Left ventricle myocardium inferior (tissue), 1 donor: ENCODE measurements around the gene DCP1B. TPM values are rescaled to one million over a fixed set of nuclear protein-coding genes. Genes with fewer than 3 reads are reported as not detected.

Experiments used
- DNase-seq: peaks from one replicate; pipeline ENCODE4 v3.0.0-alpha.2; 2020
- H3K27ac ChIP-seq: fragments of 200-600 bp; replicated peaks from 2 replicates; pipeline ENCODE4 v1.8.0; 2021
- H3K27me3 ChIP-seq: fragments of 200-600 bp; 2 replicates; pipeline ENCODE4 v1.8.0; 2021; ENCODE audit warnings: low read depth
- H3K36me3 ChIP-seq: fragments of 200-600 bp; 2 replicates; pipeline ENCODE4 v1.8.0; 2021
- H3K4me1 ChIP-seq: fragments of 200-600 bp; 2 replicates; pipeline ENCODE4 v1.8.0; 2021
- H3K4me3 ChIP-seq: fragments of 200-600 bp; 2 replicates; pipeline ENCODE4 v1.8.0; 2021; ENCODE audit warnings: mild to moderate bottlenecking, moderate library complexity
- H3K9me3 ChIP-seq: fragments of 200-600 bp; replicated peaks from 2 replicates; pipeline ENCODE4 v1.8.0; 2021
- CTCF ChIP-seq: fragments of 200-600 bp; IDR thresholded peaks from 2 replicates; pipeline ENCODE4 v1.8.0; 2021; ENCODE audit warnings: antibody characterized with exemption, mild to moderate bottlenecking, borderline replicate concordance
- intact Hi-C: fragments of 100-400 bp; cut with micrococcal nuclease; formaldehyde crosslinking; loops from one replicate; pipeline ENCODE4 v1.11.0; 2022
- long read RNA-seq: library from polyadenylated mRNA; unstranded; transcript quantifications from one replicate; pipeline ENCODE4 v2.0.0, GENCODE V29; 2021
- total RNA-seq: library from RNA; stranded (reverse); fragmentation: NEBNext Ultra II Directional; extraction: Animal tissue kit (Norgen Biotek cat#: 25700); gene quantifications from one replicate; pipeline ENCODE4 v1.2.1, GENCODE V29; 2021
- donor health status: DM: no; HTN: yes; CAD: no; lungs with severe emphysema.

Gene DCP1B
- total RNA-seq: 1.7 TPM
- long read RNA-seq, partial matches to known transcripts: 0 of 6 reads
- long read RNA-seq, other reads (novel, unspliced or antisense): 3 of 6 reads

GRCh38 chr12:2004113-2004929, at the start of gene DCP1B:
DCP1B (minus strand) TSS chr12:2004457; CDS start chr12:2004431, 26 bp downstream.
- peak within 1 kb of the TSS; percentile 90 for H3K27ac ChIP-seq
- H3K4me1 ChIP-seq: peaks cover 92% of the 10 kb centered on the region
- DNase-seq: peak; percentile 95
- no peak for TF ChIP-seq CTCF
- H3K36me3 ChIP-seq: no peaks in the 10 kb centered on the region
- no peaks in the 10 kb centered on the region for H3K27me3 ChIP-seq
- peak within 1 kb of the TSS; percentile 88 for H3K4me3 ChIP-seq
- no peaks in the 10 kb centered on the region for H3K9me3 ChIP-seq
- intact Hi-C loops: no loop called here

GRCh38 chr12:2053691-2054090, 49.4 kb upstream of the DCP1B start:
- TF ChIP-seq CTCF: no peak
- peak overlapping the region; percentile 79 for H3K4me3 ChIP-seq
- peaks cover 4% of the 10 kb centered on the region for H3K27me3 ChIP-seq
- peak; percentile 38 for DNase-seq
- H3K9me3 ChIP-seq: no peaks in the 10 kb centered on the region
- peaks cover 73% of the 10 kb centered on the region for H3K4me1 ChIP-seq
- intact Hi-C loops: loop anchor here (10.0 kb wide), 2 partner anchors 231 to 531 kb away; no protein-coding TSS in a partner anchor
- peak overlapping the region; percentile 91 for H3K27ac ChIP-seq
- no peaks in the 10 kb centered on the region for H3K36me3 ChIP-seq

GRCh38 chr12:2052826-2053678, 48.8 kb upstream of the DCP1B start, which contains the start of gene CACNA1C:
CACNA1C (plus strand) TSS chr12:2052987; CDS start chr12:2053563, 576 bp downstream.
- intact Hi-C loops: loop anchor here (10.0 kb wide), 2 partner anchors 232 to 532 kb away; no protein-coding TSS in a partner anchor
- Histone ChIP-seq H3K36me3 (no peaks in the 10 kb centered on the region), H3K4me3 (peak within 1 kb of the TSS; percentile 79), H3K27ac (peak within 1 kb of the TSS; percentile 91), H3K9me3 (no peaks in the 10 kb centered on the region), H3K4me1 (peaks cover 71% of the 10 kb centered on the region), H3K27me3 (peaks cover 9% of the 10 kb centered on the region)
- DNase-seq: peak; percentile 66
- TF ChIP-seq CTCF: peak; percentile 65

- Histone ChIP-seq H3K27ac (peak overlapping the region; percentile 91), H3K27me3 (peaks cover 11% of the 10 kb centered on the region), H3K4me3 (peak overlapping the region; percentile 79), H3K4me1 (peaks cover 66% of the 10 kb centered on the region), H3K36me3 (no peaks in the 10 kb centered on the region), H3K9me3 (no peaks in the 10 kb centered on the region)
- no peak for TF ChIP-seq CTCF
- no peak for DNase-seq
- intact Hi-C loops: loop anchor here (10.0 kb wide), 2 partner anchors 233 to 533 kb away; no protein-coding TSS in a partner anchor
Measured at GRCh38 chr12:2051700-2052621, 47.7 kb upstream of the DCP1B start.
